Mammary epithelial cell (primary cell): ENCODE data around the gene SLC25A5.

Source experiments
- CTCF ChIP-seq, 2 donors: IDR thresholded peaks in 1 of 2; conservative IDR thresholded peaks in 1 of 2; 2 replicates each; pipeline ENCODE4 v1.5.1; 2011 to 2012; ENCODE audit warnings: inconsistent platforms in 2 of 2, low read length in 2 of 2, mild to moderate bottlenecking in 2 of 2, control low read depth in 1 of 2, low read depth in 1 of 2; ENCODE audit not compliant: insufficient read depth in 1 of 2; ENCODE audit errors: extremely low read depth in 1 of 2
- EZH2 ChIP-seq: IDR thresholded peaks from 2 replicates; pipeline ENCODE4 v1.6.1; 2012; ENCODE audit warnings: low read length, inconsistent platforms, borderline replicate concordance

DNA sequence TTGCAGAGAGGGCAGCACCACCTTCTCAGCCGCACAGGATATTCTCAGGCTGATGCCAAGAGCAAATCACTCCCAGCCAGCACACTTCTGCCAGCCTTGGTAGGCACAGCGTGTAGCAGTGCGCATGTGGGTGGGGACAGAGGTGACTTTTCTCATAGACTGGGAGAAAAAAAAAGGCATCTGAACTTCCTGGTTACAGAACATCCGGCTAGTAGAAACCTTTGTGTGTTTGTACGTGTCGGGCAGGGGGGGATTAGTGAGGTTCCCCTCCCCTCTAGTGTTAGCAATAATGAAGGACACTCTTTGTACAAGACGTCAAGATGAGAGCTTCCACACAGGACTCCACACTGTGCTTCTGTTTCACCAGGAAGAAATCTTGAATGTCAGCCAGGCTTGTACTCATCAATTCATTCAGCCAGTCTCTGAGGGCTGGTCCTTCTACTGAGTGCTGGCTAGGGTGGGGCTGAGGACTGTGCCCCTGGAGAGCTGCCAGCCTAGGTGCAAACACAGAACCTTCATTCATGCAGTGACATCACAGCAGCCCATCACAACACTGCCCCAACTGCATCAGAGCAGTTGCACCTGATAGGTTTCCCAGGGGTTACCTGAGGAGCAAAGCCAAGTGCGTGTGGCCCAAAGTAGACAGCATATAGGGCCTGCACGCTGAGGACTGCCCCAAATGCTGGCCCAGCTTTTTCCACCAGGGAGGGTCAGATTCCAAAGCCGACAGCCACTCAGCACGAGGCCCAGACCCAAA, 34.7 kb downstream of the SLC25A5 start:
- TF ChIP-seq CTCF (conservative IDR thresholded peaks at IDR 0.05 in 1 of 2, IDR thresholded peaks at IDR 0.05 in 1 of 2; ENCODE audit: extremely low read depth in 1 of 2, insufficient read depth in 1 of 2, low read depth in 1 of 2, low read length in 2 of 2) (no peak), EZH2 (no peak)
